NCI-H2196 treated with DMSO at 0.1 percent for 48 hours (cell line): ENCODE results near the gene AHRR.
"Not testable (repeated sequence)": the region's sequence is repeated elsewhere in the genome, so short reads cannot be mapped to it uniquely, and the experiment has no call there.

Experiments used
- DNase-seq: peaks from one replicate; lab custom pipeline; 2025; ENCODE audit not compliant: unreplicated experiment; lab: John Stamatoyannopoulos, UW

AHRR gene

DNA sequence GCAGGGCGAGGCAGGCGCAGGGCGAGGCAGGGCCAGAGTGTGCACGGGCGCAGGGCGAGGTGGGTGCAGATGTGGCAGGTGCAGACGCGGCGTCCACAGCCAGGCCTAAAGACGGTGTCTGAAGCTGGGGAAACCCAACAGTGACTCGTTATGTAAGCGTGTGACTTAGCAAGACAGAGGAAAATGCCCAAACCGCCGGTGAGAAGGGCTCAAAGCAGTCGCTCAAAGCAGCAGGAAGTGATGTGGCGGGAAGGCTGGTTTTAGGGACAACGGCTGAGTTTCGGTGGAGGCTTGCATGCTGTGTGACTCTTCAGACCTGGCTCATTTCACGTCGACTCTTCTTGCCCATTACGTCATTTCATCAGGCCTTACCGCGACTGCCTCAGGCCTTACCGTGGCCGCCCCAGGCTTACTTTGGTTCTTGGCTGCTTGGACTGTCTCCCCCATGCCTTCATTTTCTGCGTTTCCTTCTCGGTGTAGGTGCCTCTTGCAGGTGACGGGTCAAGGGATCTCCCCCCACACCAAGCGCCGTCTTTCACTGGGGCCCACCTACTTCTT lies 71.0 kb downstream of the AHRR start:
- no peak for DNase-seq

GRCh38 chr5:393846-394275 lies 72.3 kb downstream of the AHRR start:
- no peak for DNase-seq

- DNase-seq, result no peak
Observed at GRCh38 chr5:394671-395155, 73.2 kb downstream of the AHRR start.

DNA sequence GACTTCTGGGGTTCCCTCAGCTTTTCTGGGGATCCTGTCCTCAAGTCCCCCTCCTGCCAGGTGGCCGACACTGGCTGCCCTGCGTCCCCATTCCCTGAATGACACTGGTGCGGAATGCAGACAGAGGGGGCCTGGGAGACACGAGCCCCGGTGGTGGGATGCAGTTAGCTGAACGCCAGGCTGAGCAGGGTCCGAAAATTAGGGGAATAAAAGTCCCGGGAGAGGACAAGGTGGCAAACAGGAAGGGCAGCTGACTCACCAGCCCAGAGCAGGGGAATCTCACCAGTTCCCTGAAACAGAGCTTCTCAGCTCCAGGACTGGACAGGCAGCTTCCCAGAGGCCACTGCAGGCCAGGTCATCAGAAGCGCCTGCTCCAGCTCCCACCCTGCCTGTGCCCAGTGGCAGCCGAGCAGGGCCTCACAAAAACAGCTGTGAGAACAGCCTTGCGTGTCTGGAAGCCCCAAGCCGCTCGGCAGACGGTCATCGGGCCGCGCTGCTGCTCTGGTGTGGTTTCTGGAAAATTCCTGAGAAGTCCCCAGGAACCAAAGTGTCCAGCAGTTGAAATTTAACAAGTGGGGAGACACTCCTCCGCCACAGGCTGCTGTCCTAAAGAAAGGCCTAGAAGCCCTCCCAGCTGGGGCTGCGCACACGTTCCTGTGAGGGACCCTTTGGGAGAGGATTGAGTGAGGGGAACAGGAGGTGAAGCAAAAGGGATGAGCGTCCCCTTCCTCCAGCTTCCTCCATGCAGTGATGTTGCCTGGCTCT lies 73.8 kb downstream of the AHRR start:
- no peak for DNase-seq

DNA sequence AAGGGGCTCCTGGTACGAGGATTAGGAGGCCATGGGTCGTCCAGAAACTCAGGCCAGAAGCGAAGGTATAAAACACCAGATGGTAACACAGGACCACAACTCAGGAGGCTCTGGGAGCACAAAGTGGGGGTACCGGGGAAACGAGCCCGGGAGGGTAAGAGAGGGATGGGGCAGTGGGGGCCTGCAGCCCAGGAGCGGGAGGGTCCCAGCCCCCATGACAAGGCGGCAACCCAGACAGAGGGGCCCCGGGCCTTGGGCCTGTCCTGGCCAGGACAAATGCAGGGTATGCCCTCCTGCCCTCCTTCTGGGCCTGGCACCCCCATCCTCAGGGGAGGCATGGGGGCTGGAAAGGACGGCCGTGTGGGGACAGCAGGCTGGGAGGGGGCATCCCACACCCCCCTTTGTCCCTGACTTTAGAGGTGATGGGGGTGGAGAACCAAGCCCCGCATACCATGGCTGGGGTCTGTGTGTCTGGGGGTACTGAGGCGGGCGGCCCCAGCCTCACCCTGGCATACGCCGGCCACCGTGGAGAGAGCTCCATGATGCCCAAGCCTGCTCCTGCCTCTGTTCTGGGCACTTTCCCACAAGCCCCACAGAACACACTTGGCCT lies 74.5 kb downstream of the AHRR start:
- DNase-seq, result no peak

DNA sequence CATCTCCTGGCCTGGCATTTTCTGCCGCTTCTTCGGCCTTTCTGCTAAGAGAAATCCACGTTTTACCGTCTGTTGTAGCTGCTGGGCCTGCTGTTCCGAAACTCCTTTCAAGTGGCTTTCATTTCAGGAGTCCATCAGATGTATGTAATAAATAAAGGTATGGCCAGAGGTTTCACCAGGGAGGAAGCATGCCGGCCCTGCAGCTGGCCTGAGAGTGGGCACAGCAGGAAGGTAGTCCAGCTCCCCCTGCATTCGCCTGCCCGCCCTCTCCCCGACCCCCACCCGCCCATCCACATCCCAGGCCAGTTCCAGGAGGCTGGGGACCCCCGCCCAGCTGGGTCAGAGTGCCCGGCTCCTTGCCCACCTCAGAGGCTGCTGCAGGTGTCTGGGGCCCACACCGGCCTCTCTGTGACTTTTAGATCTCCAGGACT lies 75.0 kb downstream of the AHRR start:
- no peak for DNase-seq

DNA sequence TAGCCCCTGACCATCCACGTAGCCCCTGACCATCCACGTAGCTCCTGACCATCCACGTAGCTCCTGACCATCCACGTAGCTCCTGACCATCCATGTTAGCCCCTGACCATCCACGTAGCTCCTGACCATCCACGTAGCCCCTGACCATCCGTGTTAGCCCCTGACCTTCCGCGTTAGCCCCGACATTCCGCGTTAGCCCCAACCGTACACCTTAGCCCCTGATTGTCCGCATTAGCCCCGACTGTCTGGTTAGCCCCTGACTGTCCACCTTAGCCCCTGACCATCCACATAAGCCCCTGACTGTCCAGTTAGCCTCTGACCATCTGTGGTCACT lies 76.6 kb downstream of the AHRR start:
- not testable (repeated sequence) for DNase-seq

DNA sequence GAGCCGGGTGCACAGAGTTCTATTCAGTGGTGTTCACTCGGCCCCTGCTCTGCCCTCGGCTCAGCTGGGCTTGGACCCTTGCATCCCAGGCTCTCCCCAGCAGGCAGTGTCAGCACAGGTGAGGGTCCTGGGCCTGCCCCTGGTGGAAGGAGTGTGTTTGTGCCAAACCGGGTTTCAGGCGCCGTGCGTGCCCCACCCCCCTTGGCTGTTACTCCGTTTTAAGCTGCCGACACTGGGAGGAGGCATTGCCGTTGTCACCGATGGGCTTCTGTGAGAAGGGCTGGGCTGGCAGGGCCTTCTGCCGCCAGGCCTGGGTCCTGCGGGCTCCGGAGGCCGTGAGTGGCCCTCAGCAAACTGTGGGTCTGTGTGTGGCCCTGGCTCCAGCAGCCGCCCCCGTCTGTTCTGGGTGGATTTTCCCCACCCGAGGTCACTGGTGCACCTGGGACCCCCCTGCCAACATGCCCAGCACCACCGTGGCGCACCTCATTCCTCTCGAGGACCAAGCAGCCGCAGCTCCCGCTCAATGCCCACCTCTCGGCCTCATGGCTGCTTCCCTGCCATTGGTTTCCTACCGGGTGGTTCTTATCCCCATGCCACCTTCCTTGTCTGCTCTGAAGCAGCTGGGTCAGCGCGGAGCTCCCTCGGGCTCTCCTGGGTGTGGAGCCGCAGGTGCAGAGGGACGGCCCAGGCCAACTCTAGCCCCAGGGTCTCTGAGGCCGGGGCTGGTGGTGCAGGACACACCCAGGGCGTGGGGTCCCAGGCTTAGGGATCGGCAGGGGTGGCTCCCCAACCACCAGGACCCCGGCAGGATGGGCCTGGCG lies 77.2 kb downstream of the AHRR start:
- DNase-seq, result no peak

- DNase-seq, result peak; percentile 92
Observed at GRCh38 chr5:399296-400281, 78.1 kb downstream of the AHRR start.

GRCh38 chr5:400282-401145 lies 79.0 kb downstream of the AHRR start:
- DNase-seq, result peak; percentile 92

- no peak for DNase-seq
Observed at GRCh38 chr5:401146-402034, 79.9 kb downstream of the AHRR start.

GRCh38 chr5:402219-402614 lies 80.7 kb downstream of the AHRR start:
- DNase-seq, result not testable (repeated sequence)

- no peak for DNase-seq
Observed at GRCh38 chr5:402615-403359, 81.3 kb downstream of the AHRR start.

- DNase-seq, result no peak
Observed at GRCh38 chr5:403995-404394, 82.5 kb downstream of the AHRR start.

DNA sequence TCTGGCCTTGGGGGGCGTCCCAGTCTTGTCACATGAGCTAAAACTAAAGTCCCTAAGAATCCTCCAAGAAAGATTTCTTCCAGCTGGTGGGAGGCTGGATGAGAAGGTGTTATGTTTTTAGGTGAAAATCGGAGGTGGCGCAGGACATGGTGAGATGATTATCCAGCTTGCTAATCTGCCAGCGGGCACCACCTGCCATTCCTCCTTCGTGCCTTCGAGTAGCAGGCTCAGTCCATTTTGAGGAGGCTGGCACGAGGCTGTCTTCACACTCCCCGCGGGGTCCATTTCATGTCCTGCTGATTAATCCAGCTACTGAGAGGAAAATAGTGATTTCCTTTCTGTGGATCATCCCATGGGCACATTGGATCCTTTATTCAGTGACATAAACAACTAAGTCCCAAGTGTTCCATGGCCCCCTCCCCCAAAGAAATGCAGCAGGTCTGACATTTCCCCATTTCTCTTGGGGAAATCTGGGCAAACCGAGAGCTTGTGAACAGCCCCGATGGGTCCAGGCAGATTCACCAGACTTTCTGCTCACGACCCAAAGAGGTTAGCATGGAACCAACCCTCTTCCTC lies 83.2 kb downstream of the AHRR start:
- no peak for DNase-seq

DNA sequence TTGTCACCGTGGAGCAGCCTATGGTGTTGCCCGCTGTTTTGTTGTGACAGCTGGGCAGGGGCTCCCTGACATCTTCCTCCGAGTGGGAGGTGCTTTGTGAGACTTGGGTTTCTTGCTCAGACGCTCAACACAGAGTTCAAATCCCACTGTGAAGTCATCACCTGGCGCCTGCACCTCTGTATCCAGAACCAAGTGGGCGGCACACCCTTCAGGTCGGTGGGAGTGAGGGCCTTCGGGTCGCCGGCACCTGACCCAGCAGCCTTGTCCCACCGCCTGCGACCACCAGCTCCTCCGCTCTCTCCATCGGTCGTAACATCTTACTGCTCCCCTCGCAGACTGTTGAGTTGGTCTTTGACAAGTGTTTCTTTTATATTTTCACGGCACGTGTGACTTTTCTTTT lies 83.9 kb downstream of the AHRR start:
- DNase-seq, result no peak

DNA sequence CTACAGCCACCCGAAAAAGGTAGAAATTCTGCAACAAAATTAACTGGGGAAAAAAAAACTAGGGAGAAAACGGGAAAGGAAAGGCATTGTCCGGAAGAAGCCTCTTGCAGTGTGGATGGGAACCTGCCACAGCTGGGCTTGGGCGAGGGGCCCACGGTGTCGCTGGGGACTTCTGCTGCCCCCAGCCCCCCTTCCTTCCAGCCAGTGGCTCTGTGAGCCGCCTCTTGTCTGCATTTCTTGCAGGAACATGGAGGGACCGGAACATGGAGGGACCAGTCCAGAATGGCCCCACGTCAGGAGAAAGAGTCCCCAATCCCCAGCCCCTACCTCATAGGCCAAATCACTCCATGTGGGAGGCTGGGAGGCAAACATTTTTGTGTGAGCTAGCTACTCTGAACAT lies 84.5 kb downstream of the AHRR start:
- no peak for DNase-seq
